Stimulated activated CD4-positive, alpha-beta T cell treated with anti-CD3 and anti-CD28 coated beads, Interleukin-1b, Interleukin-23, amount 100 ng/mL, for 1 hour (primary cell): Measurements from ENCODE around the gene CCDC127.
"Not testable (repeated sequence)": the region's sequence is repeated elsewhere in the genome, so short reads cannot be mapped to it uniquely, and the experiment has no call there.

Experiments
- DNase-seq, 2 donors: peaks; one replicate each; pipeline ENCODE4 v3.0.0-alpha.2; 2020; ENCODE audit warnings: low read depth in 2 of 2

The CCDC127 gene

GRCh38 chr5:234450-234849, 16.5 kb upstream of the CCDC127 start:
- no peak for DNase-seq

- DNase-seq, result not testable (repeated sequence)
Measured at GRCh38 chr5:233426-233825, 15.5 kb upstream of the CCDC127 start.

- DNase-seq, result no peak
Measured at GRCh38 chr5:231661-232060, 13.7 kb upstream of the CCDC127 start.

- DNase-seq, result no peak
Measured at GRCh38 chr5:230711-231110, 12.8 kb upstream of the CCDC127 start.

GRCh38 chr5:228886-229285, 10.9 kb upstream of the CCDC127 start:
- DNase-seq, result no peak

- DNase-seq, result not testable (repeated sequence)
Measured at GRCh38 chr5:227375-227774, 9.4 kb upstream of the CCDC127 start.

- no peak for DNase-seq
Measured at GRCh38 chr5:225334-225733, 7.4 kb upstream of the CCDC127 start.

- no peak for DNase-seq
Measured at GRCh38 chr5:223791-224190, 5.8 kb upstream of the CCDC127 start.

GRCh38 chr5:222951-223715, 5.2 kb upstream of the CCDC127 start:
- not testable (repeated sequence) for DNase-seq

GRCh38 chr5:219991-220390, 2.0 kb upstream of the CCDC127 start:
- no peak for DNase-seq

- no peak for DNase-seq
Measured at GRCh38 chr5:219460-219863, 1.5 kb upstream of the CCDC127 start.

GRCh38 chr5:218457-219291, 721 bp upstream of the CCDC127 start:
- DNase-seq, result no peak

- DNase-seq, result not testable (repeated sequence)
Measured at GRCh38 chr5:216076-216475, 1.9 kb downstream of the CCDC127 start.

- not testable (repeated sequence) for DNase-seq
Measured at GRCh38 chr5:215256-215655, 2.7 kb downstream of the CCDC127 start.

- DNase-seq, result no peak
Measured at GRCh38 chr5:213803-214395, 4.1 kb downstream of the CCDC127 start.

- DNase-seq, result no peak
Measured at GRCh38 chr5:208449-209114, 9.4 kb downstream of the CCDC127 start.

GRCh38 chr5:207599-207998, 10.4 kb downstream of the CCDC127 start:
- DNase-seq, result no peak

GRCh38 chr5:206927-207536, 10.9 kb downstream of the CCDC127 start:
- no peak for DNase-seq

GRCh38 chr5:206406-206805, 11.5 kb downstream of the CCDC127 start:
- no peak for DNase-seq

- DNase-seq, result no peak
Measured at GRCh38 chr5:204966-205670, 12.8 kb downstream of the CCDC127 start.

GRCh38 chr5:204462-204861, 13.5 kb downstream of the CCDC127 start:
- DNase-seq, result no peak
